Prostate gland (tissue), 2 donors: ENCODE data around the gene PDPK1. TPM values are rescaled to one million over a fixed set of nuclear protein-coding genes. Genes with fewer than 3 reads are reported as not detected.

Source experiments
- DNase-seq: peaks from one replicate; pipeline ENCODE4 v3.0.0-alpha.2; 2019; ENCODE audit warnings: low spot score
- H3K27ac ChIP-seq, 2 donors: fragments of 200-600 bp; sonication (generic); 2 replicates each; pipeline ENCODE4 v1.5.1; 2017 to 2019
- H3K27me3 ChIP-seq: fragments of 200-600 bp; sonication (generic); replicated peaks from 2 replicates; pipeline ENCODE4 v1.5.1; 2019; ENCODE audit not compliant: insufficient read depth
- H3K36me3 ChIP-seq, 2 donors: fragments of 200-600 bp; sonication (generic); 1 replicate in 1 of 2; 2 replicates in 1 of 2; pipeline versions ENCODE4 v1.5.1 to v1.8.1; 2017 to 2019
- H3K4me1 ChIP-seq: fragments of 200-600 bp; sonication (generic); replicated peaks from 2 replicates; pipeline ENCODE4 v1.5.1; 2019
- H3K4me3 ChIP-seq, 2 donors: fragments of 200-600 bp; sonication (generic); 2 replicates each; pipeline ENCODE4 v1.5.1; 2017 to 2019
- H3K9me3 ChIP-seq: fragments of 200-600 bp; sonication (generic); 2 replicates; pipeline ENCODE4 v1.5.1; 2017
- CTCF ChIP-seq, 4 experiments: fragments of 200-600 bp in 2 of 4; fragments of 450-650 bp in 2 of 4; sonication (generic) in 2 of 4; IDR thresholded peaks; 1 replicate in 3 of 4; 2 replicates in 1 of 4; pipeline ENCODE4 v1.5.1; 2016 to 2019; ENCODE audit warnings: antibody characterized with exemption in 4 of 4, mild to moderate bottlenecking in 2 of 4, moderate library complexity in 2 of 4
- POLR2A ChIP-seq: fragments of 450-650 bp; IDR thresholded peaks from one replicate; pipeline ENCODE4 v1.6.1; 2016; ENCODE audit warnings: antibody characterized with exemption, mild to moderate bottlenecking
- POLR2AphosphoS5 ChIP-seq: sonication (generic); formaldehyde crosslinking; IDR thresholded peaks from one replicate; pipeline ENCODE4 v1.6.1; 2017; ENCODE audit warnings: antibody characterized with exemption
- WGBS: methylation state at CpG from one replicate; pipeline ENCODE4 v1.1.5; 2018; 5-methylcytosine and 5-hydroxymethylcytosine counted together
- intact Hi-C: fragments of 100-400 bp; cut with DNase I; formaldehyde crosslinking; loops from one replicate; pipeline ENCODE4 v1.14.2; 2022
- total RNA-seq, 2 donors: library from RNA; depleted of rRNA; stranded (reverse); fragments of >200 nt; gene quantifications; one replicate each; pipeline ENCODE4 v1.1.0, GENCODE V29; 2016

The PDPK1 gene
- total RNA-seq, 2 donors from 2014 or later: 33.1 to 73.2 TPM

DNA sequence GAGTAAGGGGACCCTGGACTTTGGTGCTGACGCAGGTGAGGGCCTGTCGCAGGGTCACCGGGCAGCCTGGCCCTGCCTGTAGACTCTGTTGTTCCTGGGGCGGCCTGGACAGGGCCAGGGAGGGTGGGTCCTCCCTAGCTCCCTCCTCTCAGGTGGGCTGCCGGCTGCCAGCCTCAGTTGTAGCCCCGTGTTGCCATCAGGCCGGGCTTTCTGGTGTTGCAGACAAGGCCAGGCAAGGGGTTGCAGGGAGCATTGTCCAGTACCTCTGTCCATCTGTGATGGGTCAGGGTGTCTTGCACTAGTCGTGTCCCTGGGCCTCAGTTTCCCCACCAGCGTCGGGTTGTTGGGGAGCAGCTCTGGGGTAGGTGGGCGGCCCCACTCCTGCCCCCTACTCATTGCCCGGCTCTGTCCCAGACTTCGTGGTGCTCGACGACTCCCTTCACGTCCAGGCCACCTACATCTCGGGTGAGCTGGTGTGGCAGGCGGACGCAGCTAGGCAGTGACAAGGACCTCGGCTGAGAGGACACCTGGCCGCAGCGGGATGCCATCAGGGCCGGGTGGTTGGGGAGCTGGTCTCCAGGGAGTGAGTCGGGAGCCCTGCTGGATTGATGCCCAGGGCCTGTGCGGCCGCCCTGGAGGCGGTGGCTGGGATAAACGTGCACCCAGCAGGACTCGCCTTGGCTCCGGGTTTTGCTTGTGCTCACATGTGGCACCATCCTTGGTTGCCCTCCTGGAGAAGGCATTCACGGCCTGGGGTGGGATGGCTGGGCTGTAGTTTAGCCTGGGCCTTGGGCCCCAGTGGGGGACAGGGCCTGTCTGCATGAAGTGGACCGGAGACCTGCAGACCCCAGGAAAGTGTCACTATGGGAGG is 8.5 kb upstream of the PDPK1 start:
- Histone ChIP-seq H3K36me3 (peaks cover 7% of the 10 kb centered on the region in 2 donors), H3K4me1 (peaks cover 6% of the 10 kb centered on the region), H3K27ac (no peak overlapping the region), H3K4me3 (no peak overlapping the region), H3K9me3 (no peaks in the 10 kb centered on the region), H3K27me3 (no peaks in the 10 kb centered on the region)
- no peak for TF ChIP-seq POLR2A
- TF ChIP-seq CTCF (IDR thresholded peaks at IDR 0.05): no peak
- TF ChIP-seq POLR2AphosphoS5: no peak
- no peak for DNase-seq
- intact Hi-C loops: no loop called here
- WGBS: 90% methylated on average over 28 of the region's 32 CpGs

- no peaks in the 10 kb centered on the region for H3K9me3 ChIP-seq
- peaks cover 7% of the 10 kb centered on the region in 2 donors for H3K36me3 ChIP-seq
- no peak for DNase-seq
- TF ChIP-seq CTCF (IDR thresholded peaks at IDR 0.05): no peak
- no peak for TF ChIP-seq POLR2AphosphoS5
- no peak for TF ChIP-seq POLR2A
- 90% methylated on average over 15 of the region's 15 CpGs for WGBS
- no peak overlapping the region for H3K27ac ChIP-seq
- H3K27me3 ChIP-seq: no peaks in the 10 kb centered on the region
- H3K4me3 ChIP-seq: no peak overlapping the region
- intact Hi-C loops: loop anchor here (10.0 kb wide), 1 partner anchor 65 kb away; no protein-coding TSS in a partner anchor
- peaks cover 6% of the 10 kb centered on the region for H3K4me1 ChIP-seq
Measured at GRCh38 chr16:2529961-2530628, 7.7 kb upstream of the PDPK1 start.

- TF ChIP-seq CTCF (IDR thresholded peaks at IDR 0.05): no peak
- no peak for TF ChIP-seq POLR2AphosphoS5
- no peak for TF ChIP-seq POLR2A
- no peaks in the 10 kb centered on the region for H3K27me3 ChIP-seq
- no peaks in the 10 kb centered on the region for H3K9me3 ChIP-seq
- intact Hi-C loops: loop anchor here (10.0 kb wide), 1 partner anchor 64 kb away; no protein-coding TSS in a partner anchor
- WGBS: 88% methylated on average over 14 of the region's 14 CpGs
- H3K27ac ChIP-seq: peak overlapping the region; percentile 93 to 97
- H3K36me3 ChIP-seq: peaks cover 7% of the 10 kb centered on the region in 2 donors
- DNase-seq: no peak
- H3K4me3 ChIP-seq: no peak overlapping the region
- H3K4me1 ChIP-seq: peaks cover 6% of the 10 kb centered on the region
Measured at GRCh38 chr16:2530629-2531318, 7.0 kb upstream of the PDPK1 start.

DNA sequence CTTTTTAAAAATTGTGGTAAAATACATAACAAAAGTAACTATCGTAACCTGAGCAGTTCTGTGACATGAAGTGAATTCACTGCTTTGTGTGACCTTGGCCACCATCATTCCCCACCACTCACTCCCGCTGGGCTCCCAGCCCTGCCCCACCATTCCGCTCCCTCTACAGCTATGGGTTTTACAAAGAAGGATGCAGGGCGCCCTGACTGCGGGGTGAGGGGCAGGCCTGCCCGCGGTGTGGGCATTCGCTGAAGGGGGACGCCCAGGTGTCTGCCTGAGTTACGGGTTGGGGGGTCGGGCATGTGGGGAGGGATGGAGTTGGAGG is 6.5 kb upstream of the PDPK1 start, which contains the start of gene CEMP1:
TSS of gene CEMP1 (minus strand) at position 38 of the 325 bp plus-strand sequence. CDS start 335 bp downstream, outside the sequence.
- peak within 1 kb of the TSS; percentile 49 to 62 for H3K4me3 ChIP-seq
- no peak for DNase-seq
- H3K9me3 ChIP-seq: no peaks in the 10 kb centered on the region
- no peaks in the 10 kb centered on the region for H3K27me3 ChIP-seq
- TF ChIP-seq CTCF (IDR thresholded peaks at IDR 0.05): no peak
- TF ChIP-seq POLR2A: no peak
- TF ChIP-seq POLR2AphosphoS5: no peak
- intact Hi-C loops: loop anchor here (10.0 kb wide), 1 partner anchor 63 kb away; no protein-coding TSS in a partner anchor
- H3K27ac ChIP-seq: peak within 1 kb of the TSS; percentile 93 to 97
- WGBS: 11% methylated on average over 11 of the region's 11 CpGs
- H3K36me3 ChIP-seq: peaks cover 7% of the 10 kb centered on the region in 2 donors
- H3K4me1 ChIP-seq: peaks cover 6% of the 10 kb centered on the region
